Superior temporal gyrus (tissue), 1 donor: Measurements from ENCODE around the gene DBNL.

ENCODE experiments used
- DNase-seq: peaks from one replicate; pipeline ENCODE4 v3.0.0-alpha.2; 2016; ENCODE audit errors: extremely low spot score

The DBNL gene

GRCh38 chr7:44042221-44042620, 2.3 kb upstream of the DBNL start:
- no peak for DNase-seq

GRCh38 chr7:44043902-44044301, 600 bp upstream of the DBNL start:
- DNase-seq = no peak

GRCh38 chr7:44045226-44046014, 918 bp downstream of the DBNL start:
- no peak for DNase-seq

GRCh38 chr7:44046321-44047061, 2.0 kb downstream of the DBNL start:
- DNase-seq = peak; percentile 3

- no peak for DNase-seq
These were observed 3.7 kb downstream of the DBNL start for GRCh38 chr7:44048031-44048795.

- no peak for DNase-seq
These were observed 5.8 kb downstream of the DBNL start for GRCh38 chr7:44050121-44050914.

GRCh38 chr7:44050915-44051560, 6.5 kb downstream of the DBNL start:
- DNase-seq = no peak

GRCh38 chr7:44051611-44052220, 7.2 kb downstream of the DBNL start:
- DNase-seq = no peak

GRCh38 chr7:44052771-44053365, 8.4 kb downstream of the DBNL start:
- no peak for DNase-seq

GRCh38 chr7:44056681-44057080, 12.2 kb downstream of the DBNL start:
- no peak for DNase-seq

GRCh38 chr7:44057181-44057848, 12.8 kb downstream of the DBNL start:
- peak; percentile 1 for DNase-seq

- no peak for DNase-seq
These were observed 13.6 kb downstream of the DBNL start for GRCh38 chr7:44057849-44058758.

GRCh38 chr7:44058759-44059218, 14.3 kb downstream of the DBNL start:
- no peak for DNase-seq

GRCh38 chr7:44059219-44060090, 15.0 kb downstream of the DBNL start:
- no peak for DNase-seq

- no peak for DNase-seq
These were observed 15.8 kb downstream of the DBNL start for GRCh38 chr7:44060091-44060947.

- DNase-seq = no peak
These were observed 16.6 kb downstream of the DBNL start for GRCh38 chr7:44060948-44061644.
